HepG2 (cell line): ENCODE data around the gene OVCA2. TPM values are rescaled to one million over a fixed set of nuclear protein-coding genes. Genes with fewer than 3 reads are reported as not detected.
A peak's percentile ranks its signal among the peaks of the same experiment; 100 is the strongest.

Experiments
- ATAC-seq: fragments of 200-7000 bp; cut with Tn5 transposase; 3 replicates; pipeline ENCODE4 v1.9.1; 2020; ENCODE audit warnings: mild to moderate bottlenecking, moderate library complexity
- BruUV-seq: library from RNA; stranded (reverse); fragments of 400-500 nt; replicated peaks from 2 replicates; lab custom pipeline; 2021; lab: Mats Ljungman, UMichigan
- CTCF ChIA-PET: fragments of 300-600 bp; formaldehyde crosslinking; extraction: SDS; loops from one replicate; lab custom pipeline; 2021; ENCODE audit warnings: low total read pairs, inconsistent platforms, low intra/inter-chr PET ratio; lab: Yijun Ruan, JAX
- POLR2A ChIA-PET: fragments of 350-600 bp; sonication (Branson Sonifier 250); formaldehyde crosslinking; loops from one replicate; lab custom pipeline; 2020; ENCODE audit warnings: antibody characterized with exemption, inconsistent platforms; lab: Yijun Ruan, JAX
- DNase-seq: peaks from one replicate; pipeline ENCODE4 v3.0.0-alpha.2; 2015; ENCODE audit warnings: low spot score
- FAIRE-seq: peaks from 3 replicates; lab custom pipeline; 2011; peaks lifted over from hg19 to GRCh38; lab: Jason Lieb, UNC
- H2AFZ ChIP-seq: one replicate; pipeline ENCODE4 v1.6.1; 2011; ENCODE audit warnings: low read length, inconsistent platforms
- H3K27ac ChIP-seq: fragments of 300-600 bp; 3 replicates; pipeline ENCODE4 v1.8.0; 2011; ENCODE audit warnings: mixed run types, mild to moderate bottlenecking, mixed read lengths, low read length, inconsistent platforms; ENCODE audit not compliant: insufficient read depth; ENCODE audit errors: extremely low read length
- H3K27me3 ChIP-seq, 2 experiments: fragments of 200-600 bp in 1 of 2; 2 replicates in 1 of 2; 3 replicates in 1 of 2; pipeline versions ENCODE4 v1.6.0 to v1.8.0; 2011; ENCODE audit warnings: low read length in 2 of 2, mild to moderate bottlenecking in 2 of 2, moderate library complexity in 2 of 2, inconsistent platforms in 1 of 2; ENCODE audit not compliant: insufficient read depth in 2 of 2, control insufficient read depth in 1 of 2
- H3K36me3 ChIP-seq, 2 experiments: fragments of 200-600 bp in 1 of 2; replicated peaks in 1 of 2; 2 replicates in 1 of 2; 3 replicates in 1 of 2; pipeline versions ENCODE4 v1.5.1 to v1.8.0; 2011; ENCODE audit warnings: low read length in 2 of 2, inconsistent platforms in 1 of 2; ENCODE audit not compliant: insufficient read depth in 2 of 2, control insufficient read depth in 1 of 2
- H3K4me1 ChIP-seq: 2 replicates; pipeline ENCODE4 v1.5.1; 2012; ENCODE audit warnings: low read length, inconsistent platforms; ENCODE audit not compliant: insufficient read depth
- H3K4me2 ChIP-seq: 2 replicates; pipeline ENCODE4 v1.6.0; 2011; ENCODE audit warnings: low read depth, low read length, inconsistent platforms
- H3K4me3 ChIP-seq, 3 experiments: fragments of 200-600 bp in 1 of 3; sonication (generic), shearing (Covaris generic) in 1 of 3; replicated peaks in 1 of 3; 2 replicates each; pipeline ENCODE4 v1.5.1; 2011 to 2016; ENCODE audit warnings: low read length in 3 of 3, inconsistent platforms in 2 of 3, low read depth in 2 of 3, mild to moderate bottlenecking in 2 of 3, control low read depth in 1 of 3, mixed read lengths in 1 of 3; ENCODE audit not compliant: insufficient read depth in 1 of 3
- H3K79me2 ChIP-seq: one replicate; pipeline ENCODE4 v1.6.1; 2011; ENCODE audit warnings: low read length, inconsistent platforms; ENCODE audit not compliant: insufficient read depth
- H3K9ac ChIP-seq: 2 replicates; pipeline ENCODE4 v1.6.0; 2011; ENCODE audit warnings: mild to moderate bottlenecking, low read depth, low read length, inconsistent platforms; ENCODE audit not compliant: insufficient read depth
- H3K9me3 ChIP-seq: 2 replicates; pipeline ENCODE4 v1.5.1; 2012; ENCODE audit warnings: mild to moderate bottlenecking, low read length
- H4K20me1 ChIP-seq: 2 replicates; pipeline ENCODE4 v1.6.0; 2011; ENCODE audit warnings: inconsistent platforms, mild to moderate bottlenecking, low read length, moderate library complexity; ENCODE audit not compliant: insufficient read depth
- GPBP1L1 ChIP-seq: sonication (generic); formaldehyde crosslinking; IDR thresholded peaks from 2 replicates; pipeline ENCODE4 v1.5.0; 2020; ENCODE audit warnings: mild to moderate bottlenecking, missing genetic modification reagents
- KMT2A ChIP-seq: sonication (generic); formaldehyde crosslinking; IDR thresholded peaks from 2 replicates; pipeline ENCODE4 v1.4.0; 2020; ENCODE audit warnings: missing genetic modification reagents
- KMT2B ChIP-seq: IDR thresholded peaks from 2 replicates; pipeline ENCODE4 v1.6.1; 2016; ENCODE audit warnings: missing genetic modification reagents, missing compliant biosample characterization
- MBNL3 ChIP-seq: fragments of 250-450 bp; sonication (Bioruptor Pico); conservative IDR thresholded peaks from 2 replicates; pipeline ENCODE4 v1.8.0; 2022; ENCODE audit warnings: mild to moderate bottlenecking, inconsistent platforms
- NONO ChIP-seq, 2 experiments: fragments of 450-650 bp in 1 of 2; sonication (generic) in 1 of 2; formaldehyde crosslinking in 1 of 2; IDR thresholded peaks in 1 of 2; conservative IDR thresholded peaks in 1 of 2; 2 replicates each; pipeline versions ENCODE4 v1.6.1 to v1.8.0; 2017 to 2022; ENCODE audit warnings: mild to moderate bottlenecking in 1 of 2, missing genetic modification reagents in 1 of 2, moderate library complexity in 1 of 2
- SMARCE1 ChIP-seq: fragments of 450-650 bp; IDR thresholded peaks from 2 replicates; pipeline ENCODE4 v1.6.1; 2017; ENCODE audit warnings: borderline replicate concordance
- ZFP36L1 ChIP-seq: sonication (generic); formaldehyde crosslinking; IDR thresholded peaks from 2 replicates; pipeline ENCODE4 v1.8.0; 2022; ENCODE audit warnings: mild to moderate bottlenecking, missing genetic modification reagents, moderate library complexity
- ZMAT3 ChIP-seq: sonication (generic); formaldehyde crosslinking; conservative IDR thresholded peaks from 2 replicates; pipeline ENCODE4 v1.7.0; 2021; ENCODE audit warnings: missing genetic modification reagents
- ZNF768 ChIP-seq: sonication (generic); formaldehyde crosslinking; IDR thresholded peaks from 2 replicates; pipeline ENCODE4 v1.4.0; 2020; ENCODE audit warnings: missing genetic modification reagents
- ZNF883 ChIP-seq: sonication (generic); formaldehyde crosslinking; IDR thresholded peaks from 2 replicates; pipeline ENCODE4 v1.5.1; 2020; ENCODE audit warnings: mild to moderate bottlenecking, missing genetic modification reagents; ENCODE audit errors: not compliant biosample characterization
- ZSCAN21 ChIP-seq: sonication (generic); formaldehyde crosslinking; IDR thresholded peaks from 2 replicates; pipeline ENCODE4 v1.8.0; 2022; ENCODE audit warnings: mild to moderate bottlenecking, missing genetic modification reagents, moderate library complexity, borderline replicate concordance
- WGBS: methylation state at CpG from one replicate; pipeline ENCODE4 v1.1.6; 2017; ENCODE audit warnings: low lambda C conversion rate; 5-methylcytosine and 5-hydroxymethylcytosine counted together
- in situ Hi-C: cut with HindIII; loops from 2 replicates; pipeline ENCODE4 v1.10.0; 2017; ENCODE audit warnings: low pct_unique_long_range_greater_than_20kb; ENCODE audit not compliant: extremely low pct_ligation_motif_present
- intact Hi-C: fragments of 100-400 bp; cut with micrococcal nuclease; formaldehyde crosslinking; loops from one replicate; pipeline ENCODE4 v1.10.0; 2022; ENCODE audit not compliant: unreplicated experiment
- polyA plus RNA-seq, 8 experiments: library from polyadenylated mRNA; depleted of rRNA in 3 of 8; stranded (reverse) in 7 of 8; unstranded in 1 of 8; fragments of >200 nt; fragmentation: Illumina TruSeq in 4 of 8; extraction: Trizol in 4 of 8; gene quantifications; 2 replicates each; pipeline versions ENCODE4 v1.2.1 to v1.2.3, GENCODE V29; 2011 to 2016; ENCODE audit warnings: low read depth in 4 of 8, missing spikeins in 1 of 8, mixed read lengths in 1 of 8; ENCODE audit not compliant: insufficient read depth in 1 of 8
- total RNA-seq, 5 experiments: library from RNA; depleted of rRNA; stranded (reverse); fragments of >200 nt; fragmentation: Illumina TruSeq; extraction: Trizol; gene quantifications; 2 replicates each; pipeline ENCODE4 v1.2.3, GENCODE V29; 2016; ENCODE audit warnings: low read depth in 1 of 5
- TF ChIP-seq, protein P1 (sequence below): sonication (generic); formaldehyde crosslinking; IDR thresholded peaks from 2 replicates; pipeline ENCODE4 v1.4.0; 2020; ENCODE audit warnings: mild to moderate bottlenecking, missing genetic modification reagents
- TF ChIP-seq, protein P2 (sequence below): sonication (generic); formaldehyde crosslinking; IDR thresholded peaks from 2 replicates; pipeline ENCODE4 v1.5.0; 2020; ENCODE audit warnings: mild to moderate bottlenecking, missing genetic modification reagents

The OVCA2 gene
- total and polyA plus RNA-seq, 2 of the 13 experiments (the other 11 are each of a cell fraction or from before 2014, with no cell fraction given): 23.7 to 28.2 TPM

DNA sequence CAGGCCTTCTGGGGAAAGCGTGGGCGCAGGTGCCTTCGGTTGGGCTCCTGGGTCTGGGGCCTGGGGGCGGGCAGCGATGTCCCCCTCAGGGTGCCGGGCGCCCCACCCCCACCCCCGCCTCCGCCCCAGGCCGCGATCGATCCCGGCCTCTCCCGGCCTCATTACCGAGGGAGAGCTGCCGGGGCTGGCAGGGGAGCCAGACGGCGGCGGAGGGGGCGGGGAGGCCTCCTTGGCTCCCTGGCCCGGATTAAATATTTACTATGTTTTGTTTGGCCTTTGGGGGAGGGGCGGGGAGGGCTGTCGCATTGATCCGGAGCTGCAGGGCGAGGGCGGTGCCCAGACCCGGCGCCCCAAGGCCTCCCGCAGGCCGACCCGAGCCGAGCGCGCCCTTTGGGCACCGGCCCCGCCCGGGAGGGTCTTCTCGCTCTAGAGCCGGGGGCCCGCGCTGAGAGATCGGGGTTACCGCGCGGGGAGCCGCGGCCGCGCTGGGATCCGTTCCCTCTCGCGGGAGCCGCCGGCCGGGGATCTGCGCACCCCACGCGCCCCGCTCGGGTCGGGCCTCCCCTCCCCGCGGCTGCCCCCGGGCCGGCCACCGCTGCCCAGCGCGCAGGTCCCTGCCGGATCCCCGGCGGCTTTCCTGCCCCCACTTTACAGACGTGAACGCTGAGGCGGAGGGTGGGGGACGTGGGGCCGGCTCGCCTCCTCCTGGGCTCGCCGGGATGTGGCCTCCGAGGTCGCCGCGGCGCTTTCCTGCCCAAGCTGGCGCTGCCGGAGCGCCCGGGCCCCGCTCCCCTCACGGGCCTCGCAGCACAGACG is 43.7 kb upstream of the OVCA2 start (continued):
- no peak for TF ChIP-seq ZSCAN21
- no peak for TF ChIP-seq KMT2A
- no peak for TF ChIP-seq SMARCE1

GRCh38 chr17:1999557-2000251 is 42.1 kb upstream of the OVCA2 start:
- 67% methylated on average over 3 of the region's 13 CpGs for WGBS
- Histone ChIP-seq H3K4me1 (peaks cover 53% of the 10 kb centered on the region), H3K9me3 (no peaks in the 10 kb centered on the region), H3K27me3 (peaks cover 0 to 2% of the 10 kb centered on the region in 2 experiments; a peak in 2 of 5 replicates), H2AFZ (no peak overlapping the region), H3K27ac (no peak overlapping the region), H3K79me2 (no peaks in the 10 kb centered on the region), H3K9ac (no peak overlapping the region), H4K20me1 (no peaks in the 10 kb centered on the region), H3K4me3 (no peak overlapping the region; a peak in 1 of 6 replicates), H3K4me2 (peak overlapping the region; percentile 64), H3K36me3 (no peaks in the 10 kb centered on the region)
- DNase-seq (peak; percentile 25), FAIRE-seq (no peak), ATAC-seq (peak; percentile 16)
- in situ Hi-C loops (no loop called here), intact Hi-C loops (no loop called here)
- ChIA-PET CTCF (no interaction called here), POLR2A (interaction anchor here (0.6 to 1.5 kb wide), 3 partner anchors 14 to 113 kb away, joined by 3 to 4 read pairs (median 4); no protein-coding TSS in a partner anchor)
- BruUV-seq: no TSS peak
- TF ChIP-seq ZNF768: no peak; the same call in 1 of the 2 replicates
- no peak for TF ChIP-seq KMT2B (CRISPR knock-in tag)
- TF ChIP-seq, protein P1, sequence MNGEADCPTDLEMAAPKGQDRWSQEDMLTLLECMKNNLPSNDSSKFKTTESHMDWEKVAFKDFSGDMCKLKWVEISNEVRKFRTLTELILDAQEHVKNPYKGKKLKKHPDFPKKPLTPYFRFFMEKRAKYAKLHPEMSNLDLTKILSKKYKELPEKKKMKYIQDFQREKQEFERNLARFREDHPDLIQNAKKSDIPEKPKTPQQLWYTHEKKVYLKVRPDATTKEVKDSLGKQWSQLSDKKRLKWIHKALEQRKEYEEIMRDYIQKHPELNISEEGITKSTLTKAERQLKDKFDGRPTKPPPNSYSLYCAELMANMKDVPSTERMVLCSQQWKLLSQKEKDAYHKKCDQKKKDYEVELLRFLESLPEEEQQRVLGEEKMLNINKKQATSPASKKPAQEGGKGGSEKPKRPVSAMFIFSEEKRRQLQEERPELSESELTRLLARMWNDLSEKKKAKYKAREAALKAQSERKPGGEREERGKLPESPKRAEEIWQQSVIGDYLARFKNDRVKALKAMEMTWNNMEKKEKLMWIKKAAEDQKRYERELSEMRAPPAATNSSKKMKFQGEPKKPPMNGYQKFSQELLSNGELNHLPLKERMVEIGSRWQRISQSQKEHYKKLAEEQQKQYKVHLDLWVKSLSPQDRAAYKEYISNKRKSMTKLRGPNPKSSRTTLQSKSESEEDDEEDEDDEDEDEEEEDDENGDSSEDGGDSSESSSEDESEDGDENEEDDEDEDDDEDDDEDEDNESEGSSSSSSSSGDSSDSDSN: peak; percentile 47
- TF ChIP-seq NONO (IDR thresholded peaks at IDR 0.05): no peak
- TF ChIP-seq NONO (CRISPR knock-in tag; conservative IDR thresholded peaks at IDR 0.05): 0 out of 2 replicates have a peak, but pooled peaks have one; percentile 33
- TF ChIP-seq MBNL3 (CRISPR knock-in tag): no peak
- TF ChIP-seq, protein P2, sequence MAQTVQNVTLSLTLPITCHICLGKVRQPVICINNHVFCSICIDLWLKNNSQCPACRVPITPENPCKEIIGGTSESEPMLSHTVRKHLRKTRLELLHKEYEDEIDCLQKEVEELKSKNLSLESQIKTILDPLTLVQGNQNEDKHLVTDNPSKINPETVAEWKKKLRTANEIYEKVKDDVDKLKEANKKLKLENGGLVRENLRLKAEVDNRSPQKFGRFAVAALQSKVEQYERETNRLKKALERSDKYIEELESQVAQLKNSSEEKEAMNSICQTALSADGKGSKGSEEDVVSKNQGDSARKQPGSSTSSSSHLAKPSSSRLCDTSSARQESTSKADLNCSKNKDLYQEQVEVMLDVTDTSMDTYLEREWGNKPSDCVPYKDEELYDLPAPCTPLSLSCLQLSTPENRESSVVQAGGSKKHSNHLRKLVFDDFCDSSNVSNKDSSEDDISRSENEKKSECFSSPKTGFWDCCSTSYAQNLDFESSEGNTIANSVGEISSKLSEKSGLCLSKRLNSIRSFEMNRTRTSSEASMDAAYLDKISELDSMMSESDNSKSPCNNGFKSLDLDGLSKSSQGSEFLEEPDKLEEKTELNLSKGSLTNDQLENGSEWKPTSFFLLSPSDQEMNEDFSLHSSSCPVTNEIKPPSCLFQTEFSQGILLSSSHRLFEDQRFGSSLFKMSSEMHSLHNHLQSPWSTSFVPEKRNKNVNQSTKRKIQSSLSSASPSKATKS (CRISPR knock-in tag): no peak
- TF ChIP-seq ZFP36L1 (CRISPR knock-in tag): no peak
- no peak for TF ChIP-seq ZNF883 (CRISPR knock-in tag)
- no peak for TF ChIP-seq ZMAT3 (CRISPR knock-in tag)
- TF ChIP-seq GPBP1L1 (CRISPR knock-in tag): no peak
